HG03558 (cell line): ENCODE data around the gene IL17REL.

Experiments used
- ATAC-seq: cut with Tn5 transposase; IDR thresholded peaks from one replicate; pipeline ENCODE4 v1.9.1; 2021; ENCODE audit warnings: moderate number of reproducible peaks; ENCODE audit not compliant: unreplicated experiment; ENCODE audit errors: extremely low read depth

IL17REL gene

GRCh38 chr22:49960159-49961004, 52.2 kb downstream of the IL17REL start, which contains the start of gene PIM3:
Gene PIM3 (plus strand): TSS chr22:49960772. CDS start chr22:49960948, 176 bp downstream.
- ATAC-seq = peak; percentile 32

GRCh38 chr22:49959782-49960158, 52.8 kb downstream of the IL17REL start:
- ATAC-seq = peak; percentile 3

DNA sequence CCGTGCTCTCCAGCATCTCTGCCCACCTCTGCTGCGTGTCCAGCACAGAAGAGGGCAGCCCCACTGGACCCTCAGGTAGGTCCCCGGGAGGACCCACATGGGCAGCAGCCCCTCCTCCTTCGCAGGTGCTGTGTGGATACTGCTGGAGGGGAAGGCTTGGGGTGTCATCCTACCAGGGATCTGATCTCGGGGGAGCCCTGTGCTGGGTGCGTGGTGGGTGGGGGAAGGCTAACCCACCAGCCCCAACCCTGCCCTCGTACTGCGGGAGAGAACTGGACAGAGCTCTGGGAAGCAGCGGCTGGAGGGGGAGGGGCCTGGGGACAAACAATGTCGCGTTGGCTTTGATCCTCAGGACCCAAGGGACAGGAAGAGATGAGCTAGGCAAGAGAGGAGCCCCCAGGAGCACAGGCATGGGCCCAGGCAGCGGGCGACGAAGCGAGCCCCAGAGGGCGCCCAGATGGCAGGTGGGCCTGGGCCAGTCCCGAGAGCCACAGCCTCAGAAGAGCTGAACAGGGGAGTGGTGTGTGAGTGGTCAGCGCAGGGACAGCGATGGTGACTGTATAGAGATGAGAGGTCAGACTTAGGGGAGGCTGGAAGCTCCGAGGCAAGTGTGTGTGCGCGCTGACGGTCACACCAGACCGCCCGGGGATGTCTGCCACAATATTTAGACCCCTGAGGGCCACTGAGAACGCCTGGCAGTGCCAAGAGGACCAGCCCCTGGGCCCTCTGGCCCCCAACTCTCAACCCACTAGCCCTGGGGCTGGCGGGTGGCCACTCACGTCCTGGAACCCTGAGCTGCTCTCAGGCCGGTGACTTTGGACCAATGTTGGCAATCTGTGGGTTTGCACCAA, 53.4 kb downstream of the IL17REL start:
- ATAC-seq = no peak

DNA sequence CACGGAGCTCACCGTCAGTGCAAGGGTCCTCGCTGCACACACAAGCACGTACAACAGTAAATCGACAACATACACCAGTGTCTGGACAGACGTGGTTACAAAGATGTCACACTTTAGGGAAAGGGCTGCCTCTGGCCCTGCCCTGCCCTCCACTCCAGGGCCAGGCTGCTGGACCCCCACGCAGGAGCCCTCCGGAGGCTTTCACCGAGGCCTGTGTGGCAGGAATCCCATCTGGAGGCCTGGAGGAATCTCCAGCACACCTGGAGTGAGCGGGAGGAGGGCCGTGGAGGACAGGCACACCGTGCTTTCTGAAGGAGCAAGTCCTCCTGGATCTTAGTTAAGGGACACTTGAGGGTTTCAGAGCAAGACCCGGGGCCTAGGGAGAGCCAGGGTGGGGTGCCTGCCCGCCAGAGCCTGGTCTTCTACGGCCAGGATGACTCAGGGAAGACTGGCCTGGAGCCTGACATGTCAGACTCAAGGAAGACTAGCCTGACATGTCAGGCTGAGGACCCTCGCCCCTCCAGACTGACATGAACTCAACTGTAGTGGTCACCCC, 54.1 kb downstream of the IL17REL start:
- no peak for ATAC-seq

GRCh38 chr22:49957826-49958365, 54.7 kb downstream of the IL17REL start:
- no peak for ATAC-seq

DNA sequence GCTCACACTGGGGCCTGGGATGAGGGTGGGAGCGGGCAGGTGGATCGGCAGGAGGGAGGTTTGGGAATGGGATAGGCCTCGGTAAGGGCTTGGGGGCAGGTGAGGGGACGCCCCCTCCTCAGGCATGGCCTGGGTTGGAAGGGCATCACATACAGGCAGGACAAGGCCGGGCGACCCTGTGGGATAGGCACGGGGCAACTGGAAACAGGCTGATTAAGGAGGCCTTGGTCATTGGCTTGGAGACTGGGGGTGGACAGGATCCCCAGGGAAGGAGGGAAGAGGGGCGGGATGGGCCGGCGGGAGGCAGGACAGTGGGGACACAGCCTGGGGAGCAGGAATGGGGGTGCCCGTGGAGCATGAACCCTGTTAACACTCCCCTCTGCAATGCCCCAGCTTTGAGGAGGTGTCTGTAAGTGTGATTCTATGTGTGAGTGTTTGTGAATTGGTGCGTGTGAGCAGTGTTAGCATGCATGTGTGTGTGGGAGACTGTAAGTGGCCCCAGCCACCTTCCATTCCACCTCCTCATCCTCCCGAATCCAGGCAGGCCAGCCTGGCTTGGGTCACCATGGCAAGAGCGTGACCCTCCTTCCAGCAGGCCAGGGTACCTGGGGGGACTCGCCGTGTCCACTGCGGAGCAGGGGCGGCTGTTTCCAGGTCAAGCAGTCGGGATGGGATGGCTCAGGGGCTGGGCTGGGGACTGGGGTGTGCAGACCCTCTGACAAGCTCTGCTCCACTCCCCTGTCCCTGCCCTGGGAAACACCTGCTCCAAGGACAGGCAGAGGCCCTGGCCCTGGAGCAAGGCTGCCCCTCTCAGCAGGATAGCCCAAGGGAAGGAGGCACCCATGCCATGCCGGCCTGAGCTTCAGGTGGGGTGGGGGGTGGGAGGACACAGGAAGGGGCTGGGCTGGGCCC, 55.4 kb downstream of the IL17REL start:
- ATAC-seq = no peak

- ATAC-seq = no peak
Measured at GRCh38 chr22:49956418-49956770, 56.2 kb downstream of the IL17REL start.

- ATAC-seq = no peak
Measured at GRCh38 chr22:49955581-49956417, 56.8 kb downstream of the IL17REL start.

DNA sequence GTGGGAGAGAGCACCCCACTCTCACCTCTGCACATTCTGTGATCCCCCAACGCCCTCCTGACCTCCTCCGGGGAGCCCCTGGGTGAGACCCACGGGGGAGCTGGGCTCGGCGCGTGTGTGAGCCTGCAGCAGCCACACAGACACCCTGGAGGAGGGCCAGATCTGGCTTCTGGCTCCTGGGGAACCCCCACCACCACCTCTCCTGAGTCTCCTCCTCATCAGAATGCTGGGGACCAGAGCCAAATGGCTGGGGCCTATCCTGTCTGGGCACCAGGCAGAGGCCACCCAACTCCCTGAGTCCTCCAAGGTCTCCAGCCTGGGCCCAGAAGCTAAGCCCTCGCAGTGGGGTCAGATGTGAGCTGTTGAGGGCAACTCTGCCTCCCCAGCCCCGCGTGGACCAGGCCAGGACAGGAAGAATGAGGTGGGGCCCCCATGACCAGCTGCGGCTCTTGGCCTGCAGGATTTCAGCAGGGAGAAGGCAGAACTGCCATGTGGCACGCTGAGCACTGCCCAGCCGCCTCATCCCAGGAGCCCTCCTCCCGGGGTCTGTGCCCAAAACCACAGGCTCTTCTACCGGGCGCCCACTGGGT, 57.5 kb downstream of the IL17REL start:
- ATAC-seq = no peak

GRCh38 chr22:49954354-49954753, 58.2 kb downstream of the IL17REL start:
- no peak for ATAC-seq

DNA sequence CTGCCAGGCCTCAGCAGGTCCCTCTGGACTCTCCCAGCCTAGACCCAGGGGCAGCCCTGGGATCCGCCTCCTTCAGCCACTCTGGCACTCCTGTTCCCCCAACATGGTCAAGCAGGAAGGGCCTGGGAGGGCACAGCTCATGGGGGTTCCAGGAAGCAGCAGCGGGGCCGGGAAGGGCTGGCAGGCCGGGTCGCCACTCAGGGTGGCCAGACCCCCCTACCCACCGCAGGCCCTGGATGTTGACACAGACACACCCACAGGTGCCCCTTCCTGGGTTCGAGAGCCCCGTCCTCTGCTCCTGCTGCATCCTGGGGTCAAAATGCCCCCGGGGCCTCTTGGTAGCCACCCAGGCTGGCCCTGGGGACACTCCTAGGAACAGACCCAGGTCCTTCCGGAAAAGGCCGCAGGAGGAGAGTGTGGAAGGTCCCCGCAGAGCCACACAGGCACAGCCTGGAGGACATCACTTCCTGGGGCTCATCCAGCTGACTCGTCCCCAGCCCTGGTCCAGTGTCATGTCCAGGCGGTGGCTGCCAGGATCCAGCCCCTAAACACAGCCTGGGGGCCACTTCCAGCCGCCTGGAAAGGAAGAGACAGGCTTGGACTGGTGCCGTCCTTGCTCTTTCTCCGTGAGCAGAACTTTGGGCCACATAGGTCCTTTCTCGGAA, 58.8 kb downstream of the IL17REL start:
- ATAC-seq = no peak

- no peak for ATAC-seq
Measured at GRCh38 chr22:49953027-49953679, 59.4 kb downstream of the IL17REL start.

DNA sequence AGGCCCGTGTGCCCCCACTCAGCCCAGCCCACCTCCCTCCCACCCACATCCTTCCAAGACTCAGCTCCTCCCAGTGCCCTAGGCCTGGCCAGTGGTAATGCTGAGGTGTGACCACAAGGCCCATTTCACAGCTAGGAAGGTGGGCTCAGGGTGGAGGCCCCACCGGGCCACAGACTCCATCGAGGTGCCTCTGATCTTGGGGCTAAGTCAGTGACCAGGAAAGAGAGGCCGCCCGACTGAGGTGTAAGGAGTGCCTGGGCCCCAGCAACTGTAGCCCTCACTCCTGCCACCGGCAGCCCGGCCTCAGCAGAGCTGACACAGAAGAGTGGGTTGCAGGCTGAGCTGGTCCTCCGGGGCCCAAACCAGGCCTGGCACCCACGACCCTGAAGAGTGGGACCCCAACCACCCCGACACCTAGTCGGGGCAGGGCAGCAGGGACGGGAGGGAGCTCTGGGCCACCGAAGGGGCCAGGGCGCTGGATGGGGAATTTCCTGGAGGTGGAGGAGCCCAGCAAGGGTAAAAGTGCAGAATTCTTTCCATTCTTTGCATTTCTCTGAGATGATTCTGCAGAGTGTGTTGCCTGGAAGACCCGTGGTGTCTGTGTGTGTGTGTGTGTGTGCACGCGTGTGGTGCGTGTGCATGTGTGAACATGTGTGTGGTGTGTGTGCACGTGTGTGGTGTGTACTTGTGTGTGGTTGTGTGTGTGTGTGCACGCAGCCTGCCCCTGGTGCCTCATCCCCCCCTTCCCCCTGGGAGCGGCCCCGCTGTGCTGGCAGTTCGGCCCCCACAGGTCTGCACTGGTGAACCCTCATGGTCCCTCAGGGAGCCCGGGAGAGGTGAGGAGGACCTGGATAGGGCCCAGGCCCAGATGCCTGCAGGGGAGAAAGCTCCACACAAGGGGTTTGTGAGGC, 60.3 kb downstream of the IL17REL start:
- no peak for ATAC-seq

- ATAC-seq = no peak
Measured at GRCh38 chr22:49951678-49951985, 60.9 kb downstream of the IL17REL start.

- ATAC-seq = no peak
Measured at GRCh38 chr22:49951000-49951677, 61.4 kb downstream of the IL17REL start.

GRCh38 chr22:49950396-49950994, 62.1 kb downstream of the IL17REL start:
- ATAC-seq = no peak
